ENCODE measurements around the gene NAP1L1.

DNA sequence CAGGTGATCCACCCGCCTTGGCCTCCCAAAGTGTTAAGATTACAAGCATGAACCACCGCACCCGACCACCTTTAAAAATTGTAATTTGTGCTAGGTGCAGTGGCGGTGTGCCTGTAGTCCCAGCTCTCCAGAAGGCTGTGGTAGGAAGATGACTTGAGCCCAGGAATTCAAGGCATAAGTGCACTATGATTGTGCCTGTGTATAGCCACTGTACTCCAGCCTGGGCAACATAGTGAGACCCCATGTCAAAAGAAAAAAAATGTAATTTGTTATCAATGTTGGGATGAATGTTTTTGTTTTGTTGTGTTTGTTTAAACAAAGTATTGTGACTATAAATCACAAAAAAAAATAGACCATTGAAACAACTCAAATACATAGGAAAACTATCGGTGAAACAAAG is 43.1 kb upstream of the NAP1L1 start:
- TF ChIP-seq POLR2A (IDR thresholded peaks at IDR 0.05) = no peak
- TF ChIP-seq, protein P1, sequence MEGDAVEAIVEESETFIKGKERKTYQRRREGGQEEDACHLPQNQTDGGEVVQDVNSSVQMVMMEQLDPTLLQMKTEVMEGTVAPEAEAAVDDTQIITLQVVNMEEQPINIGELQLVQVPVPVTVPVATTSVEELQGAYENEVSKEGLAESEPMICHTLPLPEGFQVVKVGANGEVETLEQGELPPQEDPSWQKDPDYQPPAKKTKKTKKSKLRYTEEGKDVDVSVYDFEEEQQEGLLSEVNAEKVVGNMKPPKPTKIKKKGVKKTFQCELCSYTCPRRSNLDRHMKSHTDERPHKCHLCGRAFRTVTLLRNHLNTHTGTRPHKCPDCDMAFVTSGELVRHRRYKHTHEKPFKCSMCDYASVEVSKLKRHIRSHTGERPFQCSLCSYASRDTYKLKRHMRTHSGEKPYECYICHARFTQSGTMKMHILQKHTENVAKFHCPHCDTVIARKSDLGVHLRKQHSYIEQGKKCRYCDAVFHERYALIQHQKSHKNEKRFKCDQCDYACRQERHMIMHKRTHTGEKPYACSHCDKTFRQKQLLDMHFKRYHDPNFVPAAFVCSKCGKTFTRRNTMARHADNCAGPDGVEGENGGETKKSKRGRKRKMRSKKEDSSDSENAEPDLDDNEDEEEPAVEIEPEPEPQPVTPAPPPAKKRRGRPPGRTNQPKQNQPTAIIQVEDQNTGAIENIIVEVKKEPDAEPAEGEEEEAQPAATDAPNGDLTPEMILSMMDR (IDR thresholded peaks at IDR 0.05) = no peak

Measured in Peyer's patch (tissue), 4 donors.